Measurements from ENCODE around the gene RAB11FIP4.

The RAB11FIP4 gene

GRCh38 chr17:31414550-31414918, 23.1 kb downstream of the RAB11FIP4 start:
- Histone ChIP-seq H3K27me3 (no peaks in the 10 kb centered on the region), H3K27ac (no peak overlapping the region), H3K36me3 (no peaks in the 10 kb centered on the region), H3K4me3 (ENCODE audit: low read depth in 1 of 2, low read length in 1 of 2) (no peak overlapping the region), H3K4me1 (ENCODE audit: control insufficient read depth in 1 of 2, insufficient read depth in 1 of 2, low read depth in 1 of 2, low read length in 1 of 2) (peaks cover 13 to 14% of the 10 kb centered on the region in 2 experiments), H3K9me3 (no peaks in the 10 kb centered on the region)
- no peak for TF ChIP-seq CTCF (IDR thresholded peaks at IDR 0.05)

GRCh38 chr17:31415004-31415454, 23.6 kb downstream of the RAB11FIP4 start:
- Histone ChIP-seq H3K36me3 (no peaks in the 10 kb centered on the region), H3K27me3 (peaks cover 5% of the 10 kb centered on the region), H3K9me3 (no peaks in the 10 kb centered on the region), H3K4me3 (ENCODE audit: low read depth in 1 of 2, low read length in 1 of 2) (peak overlapping the region; percentile 16 to 19), H3K27ac (peak overlapping the region; percentile 23), H3K4me1 (ENCODE audit: control insufficient read depth in 1 of 2, insufficient read depth in 1 of 2, low read depth in 1 of 2, low read length in 1 of 2) (peaks cover 13 to 14% of the 10 kb centered on the region in 2 experiments)
- no peak for TF ChIP-seq CTCF (IDR thresholded peaks at IDR 0.05)

- Histone ChIP-seq H3K4me3 (ENCODE audit: low read depth in 1 of 2, low read length in 1 of 2) (peak overlapping the region in 1 of 2 experiments; percentile 19), H3K4me1 (ENCODE audit: control insufficient read depth in 1 of 2, insufficient read depth in 1 of 2, low read depth in 1 of 2, low read length in 1 of 2) (peaks cover 13 to 14% of the 10 kb centered on the region in 2 experiments), H3K27ac (peak overlapping the region; percentile 23), H3K27me3 (peaks cover 13% of the 10 kb centered on the region), H3K9me3 (no peaks in the 10 kb centered on the region), H3K36me3 (no peaks in the 10 kb centered on the region)
- TF ChIP-seq CTCF (IDR thresholded peaks at IDR 0.05): no peak
Measured at GRCh38 chr17:31415640-31416502, 24.4 kb downstream of the RAB11FIP4 start.

GRCh38 chr17:31416503-31416923, 25.0 kb downstream of the RAB11FIP4 start:
- H3K36me3 ChIP-seq: no peaks in the 10 kb centered on the region
- no peak overlapping the region for H3K4me3 ChIP-seq (ENCODE audit: low read depth in 1 of 2, low read length in 1 of 2)
- TF ChIP-seq CTCF (IDR thresholded peaks at IDR 0.05): no peak
- peaks cover 17% of the 10 kb centered on the region for H3K27me3 ChIP-seq
- H3K9me3 ChIP-seq: no peaks in the 10 kb centered on the region
- H3K4me1 ChIP-seq (ENCODE audit: control insufficient read depth in 1 of 2, insufficient read depth in 1 of 2, low read depth in 1 of 2, low read length in 1 of 2): peaks cover 13 to 14% of the 10 kb centered on the region in 2 experiments
- no peak overlapping the region for H3K27ac ChIP-seq

- Histone ChIP-seq H3K27me3 (peaks cover 17% of the 10 kb centered on the region), H3K27ac (no peak overlapping the region), H3K4me3 (ENCODE audit: low read depth in 1 of 2, low read length in 1 of 2) (no peak overlapping the region), H3K9me3 (no peaks in the 10 kb centered on the region), H3K36me3 (no peaks in the 10 kb centered on the region), H3K4me1 (ENCODE audit: control insufficient read depth in 1 of 2, insufficient read depth in 1 of 2, low read depth in 1 of 2, low read length in 1 of 2) (peaks cover 13 to 14% of the 10 kb centered on the region in 2 experiments)
- TF ChIP-seq CTCF (IDR thresholded peaks at IDR 0.05): no peak
Measured at GRCh38 chr17:31417051-31417792, 25.7 kb downstream of the RAB11FIP4 start.

Measured in neutrophil (primary cell).